Right hindlimb (tissue), 1 donor: ENCODE data around the gene EVA1B.

ENCODE experiments used
- DNase-seq: peaks from one replicate; pipeline ENCODE4 v3.0.0-alpha.2; 2018

EVA1B gene

GRCh38 chr1:36307601-36308330 lies 15.7 kb downstream of the EVA1B start:
- no peak for DNase-seq

- DNase-seq: peak; percentile 95
Observed at GRCh38 chr1:36306902-36307456, 16.5 kb downstream of the EVA1B start.

GRCh38 chr1:36306210-36306901 lies 17.1 kb downstream of the EVA1B start, which contains the start of gene SH3D21:
SH3D21 (plus strand) TSS chr1:36306368; CDS start chr1:36306421, 53 bp downstream.
- peak; percentile 56 for DNase-seq

- no peak for DNase-seq
Observed at GRCh38 chr1:36305915-36306209, 17.6 kb downstream of the EVA1B start.

GRCh38 chr1:36304970-36305914 lies 18.2 kb downstream of the EVA1B start:
- DNase-seq: peak; percentile 16

- DNase-seq: peak; percentile 14
Observed at GRCh38 chr1:36304521-36304920, 18.9 kb downstream of the EVA1B start.

- peak; percentile 23 for DNase-seq
Observed at GRCh38 chr1:36303650-36304360, 19.6 kb downstream of the EVA1B start.

GRCh38 chr1:36303244-36303643 lies 20.2 kb downstream of the EVA1B start:
- no peak for DNase-seq

- DNase-seq: peak; percentile 1
Observed at GRCh38 chr1:36301220-36301619, 22.2 kb downstream of the EVA1B start.

GRCh38 chr1:36300526-36300925 lies 22.9 kb downstream of the EVA1B start:
- peak; percentile 5 for DNase-seq

- peak; percentile 1 for DNase-seq
Observed at GRCh38 chr1:36298640-36299039, 24.8 kb downstream of the EVA1B start.

- no peak for DNase-seq
Observed at GRCh38 chr1:36297062-36297461, 26.4 kb downstream of the EVA1B start.

GRCh38 chr1:36295390-36295789 lies 28.1 kb downstream of the EVA1B start:
- no peak for DNase-seq

- DNase-seq: no peak
Observed at GRCh38 chr1:36287595-36287994, 35.9 kb downstream of the EVA1B start.

- DNase-seq: no peak
Observed at GRCh38 chr1:36286802-36287201, 36.6 kb downstream of the EVA1B start.

- peak; percentile 59 for DNase-seq
Observed at GRCh38 chr1:36285443-36286101, 37.9 kb downstream of the EVA1B start.

GRCh38 chr1:36284517-36284916 lies 38.9 kb downstream of the EVA1B start:
- DNase-seq: no peak

GRCh38 chr1:36284061-36284460 lies 39.4 kb downstream of the EVA1B start:
- DNase-seq: no peak

- DNase-seq: no peak
Observed at GRCh38 chr1:36279789-36280296, 43.6 kb downstream of the EVA1B start.

- no peak for DNase-seq
Observed at GRCh38 chr1:36279110-36279788, 44.2 kb downstream of the EVA1B start.

- DNase-seq: no peak
Observed at GRCh38 chr1:36276688-36277087, 46.8 kb downstream of the EVA1B start.
